HFFc6 (cell line): ENCODE measurements around the gene LDLRAD4. TPM values are rescaled to one million over a fixed set of nuclear protein-coding genes. Genes with fewer than 3 reads are reported as not detected.

ENCODE experiments used
- DNase-seq: peaks from one replicate; pipeline ENCODE4 v3.0.0-alpha.2; 2018
- H3K27ac Mint-ChIP-seq: 2 replicates; pipeline ENCODE4 v1.8.0; 2020; ENCODE audit warnings: mild to moderate bottlenecking, mixed read lengths
- H3K27me3 Mint-ChIP-seq: 2 replicates; pipeline ENCODE4 v1.8.0; 2021; ENCODE audit warnings: mild to moderate bottlenecking, moderate library complexity, mixed read lengths; ENCODE audit not compliant: insufficient read depth
- H3K36me3 Mint-ChIP-seq: 2 replicates; pipeline ENCODE4 v1.8.0; 2021; ENCODE audit warnings: low read depth, mixed read lengths
- H3K4me1 Mint-ChIP-seq: 2 replicates; pipeline ENCODE4 v1.8.0; 2020; ENCODE audit warnings: low read depth, mixed read lengths
- H3K4me3 Mint-ChIP-seq: 2 replicates; pipeline ENCODE4 v1.8.0; 2020; ENCODE audit warnings: mild to moderate bottlenecking, moderate library complexity, mixed read lengths
- H3K9me3 Mint-ChIP-seq: 2 replicates; pipeline ENCODE4 v1.8.0; 2020; ENCODE audit warnings: mild to moderate bottlenecking, mixed read lengths
- CTCF ChIP-seq: fragments of 200-600 bp; sonication (generic); IDR thresholded peaks from 2 replicates; pipeline ENCODE4 v1.5.0; 2021; ENCODE audit warnings: antibody characterized with exemption, mild to moderate bottlenecking
- total RNA-seq, 6 experiments: library from RNA; stranded (reverse); fragmentation: NEBNext Ultra II Directional; extraction: Animal tissue kit (Norgen Biotek cat#: 25700); gene quantifications; 2 replicates in 1 of 6; 3 replicates in 5 of 6; pipeline ENCODE4 v1.2.3, GENCODE V29; 2021

LDLRAD4 gene
- total RNA-seq, 6 experiments from 2014 or later = not detected

GRCh38 chr18:13548966-13549879, 330.7 kb downstream of the LDLRAD4 start:
- Mint-ChIP-seq H3K4me3 (no peak overlapping the region), H3K4me1 (no peaks in the 10 kb centered on the region), H3K27me3 (peaks cover 11% of the 10 kb centered on the region), H3K9me3 (peaks cover 11% of the 10 kb centered on the region; the same call in 1 of the 2 replicates), H3K36me3 (no peaks in the 10 kb centered on the region), H3K27ac (no peak overlapping the region)
- TF ChIP-seq CTCF = no peak
- DNase-seq = no peak

- no peak for DNase-seq
- no peak overlapping the region for H3K27ac Mint-ChIP-seq
- peaks cover 11% of the 10 kb centered on the region for H3K27me3 Mint-ChIP-seq
- no peaks in the 10 kb centered on the region for H3K36me3 Mint-ChIP-seq
- no peaks in the 10 kb centered on the region for H3K4me1 Mint-ChIP-seq
- no peak for TF ChIP-seq CTCF
- H3K9me3 Mint-ChIP-seq = peaks cover 11% of the 10 kb centered on the region; the same call in 1 of the 2 replicates
- H3K4me3 Mint-ChIP-seq = no peak overlapping the region
Observed at GRCh38 chr18:13549880-13550232, 331.3 kb downstream of the LDLRAD4 start.

GRCh38 chr18:13550418-13551304, 332.1 kb downstream of the LDLRAD4 start:
- Mint-ChIP-seq H3K9me3 (peaks cover 11% of the 10 kb centered on the region; the same call in 1 of the 2 replicates), H3K4me3 (no peak overlapping the region), H3K27me3 (peaks cover 11% of the 10 kb centered on the region), H3K27ac (no peak overlapping the region), H3K36me3 (no peaks in the 10 kb centered on the region), H3K4me1 (no peaks in the 10 kb centered on the region)
- TF ChIP-seq CTCF = no peak
- no peak for DNase-seq

GRCh38 chr18:13551305-13551603, 332.7 kb downstream of the LDLRAD4 start:
- H3K27ac Mint-ChIP-seq = no peak overlapping the region
- no peak overlapping the region for H3K4me3 Mint-ChIP-seq
- H3K9me3 Mint-ChIP-seq = peaks cover 11% of the 10 kb centered on the region; the same call in 1 of the 2 replicates
- TF ChIP-seq CTCF = no peak
- H3K36me3 Mint-ChIP-seq = no peaks in the 10 kb centered on the region
- no peaks in the 10 kb centered on the region for H3K4me1 Mint-ChIP-seq
- peaks cover 11% of the 10 kb centered on the region for H3K27me3 Mint-ChIP-seq
- DNase-seq = no peak

- H3K27me3 Mint-ChIP-seq = peaks cover 11% of the 10 kb centered on the region
- peaks cover 11% of the 10 kb centered on the region; the same call in 1 of the 2 replicates for H3K9me3 Mint-ChIP-seq
- no peak for DNase-seq
- H3K27ac Mint-ChIP-seq = no peak overlapping the region
- TF ChIP-seq CTCF = no peak
- no peak overlapping the region for H3K4me3 Mint-ChIP-seq
- H3K36me3 Mint-ChIP-seq = no peaks in the 10 kb centered on the region
- H3K4me1 Mint-ChIP-seq = no peaks in the 10 kb centered on the region
Observed at GRCh38 chr18:13551841-13552733, 333.5 kb downstream of the LDLRAD4 start.
